ENCODE results near the gene GPR65. TPM values are rescaled to one million over a fixed set of nuclear protein-coding genes. Genes with fewer than 3 reads are reported as not detected.

The GPR65 gene
- polyA plus RNA-seq, 1 of the 3 experiments (the other 2 are of a cell fraction), result under 0.01 TPM

DNA sequence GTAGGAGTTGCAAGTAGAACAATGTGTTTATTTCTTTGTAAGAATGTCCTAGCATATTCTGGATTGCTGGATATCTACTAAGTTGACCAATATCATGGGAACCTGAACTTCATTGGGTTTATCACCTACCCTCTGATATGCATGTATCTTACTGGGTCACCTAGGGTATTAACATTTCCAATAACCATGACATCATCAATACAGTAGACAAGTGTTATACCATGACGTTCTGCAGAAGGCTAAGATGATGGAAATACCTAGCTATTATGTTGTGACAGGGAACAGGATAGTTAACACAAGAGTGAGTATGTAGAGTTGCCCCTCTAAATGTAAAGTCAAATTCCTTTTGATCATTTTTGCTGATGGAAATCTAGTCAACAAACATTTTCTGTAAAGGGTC is 26.0 kb downstream of the GPR65 start:
- H3F3A ChIP-seq (replicated peaks; ENCODE audit: insufficient read depth), result no peaks in the 10 kb centered on the region
- no peak overlapping the region for H3K27ac ChIP-seq (ENCODE audit: low read depth in 2 of 2, low read length in 1 of 2)
- 0% methylated on average over 1 of the region's 1 CpG for WGBS (ENCODE audit: low lambda C conversion rate)
- no peak overlapping the region for H3K9ac ChIP-seq
- no peaks in the 10 kb centered on the region for H3K9me3 ChIP-seq
- no peaks in the 10 kb centered on the region for H3K4me1 ChIP-seq (ENCODE audit: control insufficient read depth in 1 of 2, insufficient read depth in 2 of 2, low read depth in 1 of 2, low read length in 1 of 2)
- ChIA-PET CTCF (no interaction called here), POLR2A (no interaction called here)
- no peak for DNase-seq
- H4K20me1 ChIP-seq (ENCODE audit: insufficient read depth), result no peaks in the 10 kb centered on the region
- H3K9me2 ChIP-seq, result no peaks in the 10 kb centered on the region
- no peak overlapping the region for H3K4me3 ChIP-seq (ENCODE audit: low read depth in 2 of 2, low read length in 1 of 2)
- H3K4me2 ChIP-seq, result no peak overlapping the region
- no peaks in the 10 kb centered on the region for H3K79me2 ChIP-seq (ENCODE audit: insufficient read depth)
- no peaks in the 10 kb centered on the region for H3K27me3 ChIP-seq (ENCODE audit: insufficient read depth)
- no peak overlapping the region for H2AFZ ChIP-seq (ENCODE audit: low read depth)
- H3K36me3 ChIP-seq (replicated peaks in 1 of 2; ENCODE audit: control insufficient read depth in 1 of 2, insufficient read depth in 2 of 2, low read length in 1 of 2), result no peaks in the 10 kb centered on the region
- TF ChIP-seq, protein P1, sequence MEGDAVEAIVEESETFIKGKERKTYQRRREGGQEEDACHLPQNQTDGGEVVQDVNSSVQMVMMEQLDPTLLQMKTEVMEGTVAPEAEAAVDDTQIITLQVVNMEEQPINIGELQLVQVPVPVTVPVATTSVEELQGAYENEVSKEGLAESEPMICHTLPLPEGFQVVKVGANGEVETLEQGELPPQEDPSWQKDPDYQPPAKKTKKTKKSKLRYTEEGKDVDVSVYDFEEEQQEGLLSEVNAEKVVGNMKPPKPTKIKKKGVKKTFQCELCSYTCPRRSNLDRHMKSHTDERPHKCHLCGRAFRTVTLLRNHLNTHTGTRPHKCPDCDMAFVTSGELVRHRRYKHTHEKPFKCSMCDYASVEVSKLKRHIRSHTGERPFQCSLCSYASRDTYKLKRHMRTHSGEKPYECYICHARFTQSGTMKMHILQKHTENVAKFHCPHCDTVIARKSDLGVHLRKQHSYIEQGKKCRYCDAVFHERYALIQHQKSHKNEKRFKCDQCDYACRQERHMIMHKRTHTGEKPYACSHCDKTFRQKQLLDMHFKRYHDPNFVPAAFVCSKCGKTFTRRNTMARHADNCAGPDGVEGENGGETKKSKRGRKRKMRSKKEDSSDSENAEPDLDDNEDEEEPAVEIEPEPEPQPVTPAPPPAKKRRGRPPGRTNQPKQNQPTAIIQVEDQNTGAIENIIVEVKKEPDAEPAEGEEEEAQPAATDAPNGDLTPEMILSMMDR (IDR thresholded peaks at IDR 0.05), result no peak
- TF ChIP-seq SIN3A (IDR thresholded peaks at IDR 0.05; ENCODE audit: borderline replicate concordance, low read depth, low read length) (no peak), FOXM1 (IDR thresholded peaks at IDR 0.05; ENCODE audit: low read depth) (no peak), MEF2A (IDR thresholded peaks at IDR 0.05; ENCODE audit: borderline replicate concordance, low read depth) (no peak), CHD2 (IDR thresholded peaks at IDR 0.05; ENCODE audit: low read length, partially characterized antibody) (no peak), SMC3 (IDR thresholded peaks at IDR 0.05; ENCODE audit: low read depth, low read length) (no peak), ELF1 (IDR thresholded peaks at IDR 0.05) (no peak), RXRA (IDR thresholded peaks at IDR 0.05; ENCODE audit: borderline replicate concordance, low read depth) (no peak)
- TF ChIP-seq, protein P2, sequence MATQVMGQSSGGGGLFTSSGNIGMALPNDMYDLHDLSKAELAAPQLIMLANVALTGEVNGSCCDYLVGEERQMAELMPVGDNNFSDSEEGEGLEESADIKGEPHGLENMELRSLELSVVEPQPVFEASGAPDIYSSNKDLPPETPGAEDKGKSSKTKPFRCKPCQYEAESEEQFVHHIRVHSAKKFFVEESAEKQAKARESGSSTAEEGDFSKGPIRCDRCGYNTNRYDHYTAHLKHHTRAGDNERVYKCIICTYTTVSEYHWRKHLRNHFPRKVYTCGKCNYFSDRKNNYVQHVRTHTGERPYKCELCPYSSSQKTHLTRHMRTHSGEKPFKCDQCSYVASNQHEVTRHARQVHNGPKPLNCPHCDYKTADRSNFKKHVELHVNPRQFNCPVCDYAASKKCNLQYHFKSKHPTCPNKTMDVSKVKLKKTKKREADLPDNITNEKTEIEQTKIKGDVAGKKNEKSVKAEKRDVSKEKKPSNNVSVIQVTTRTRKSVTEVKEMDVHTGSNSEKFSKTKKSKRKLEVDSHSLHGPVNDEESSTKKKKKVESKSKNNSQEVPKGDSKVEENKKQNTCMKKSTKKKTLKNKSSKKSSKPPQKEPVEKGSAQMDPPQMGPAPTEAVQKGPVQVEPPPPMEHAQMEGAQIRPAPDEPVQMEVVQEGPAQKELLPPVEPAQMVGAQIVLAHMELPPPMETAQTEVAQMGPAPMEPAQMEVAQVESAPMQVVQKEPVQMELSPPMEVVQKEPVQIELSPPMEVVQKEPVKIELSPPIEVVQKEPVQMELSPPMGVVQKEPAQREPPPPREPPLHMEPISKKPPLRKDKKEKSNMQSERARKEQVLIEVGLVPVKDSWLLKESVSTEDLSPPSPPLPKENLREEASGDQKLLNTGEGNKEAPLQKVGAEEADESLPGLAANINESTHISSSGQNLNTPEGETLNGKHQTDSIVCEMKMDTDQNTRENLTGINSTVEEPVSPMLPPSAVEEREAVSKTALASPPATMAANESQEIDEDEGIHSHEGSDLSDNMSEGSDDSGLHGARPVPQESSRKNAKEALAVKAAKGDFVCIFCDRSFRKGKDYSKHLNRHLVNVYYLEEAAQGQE (IDR thresholded peaks at IDR 0.05; ENCODE audit: low read depth, low read length), result no peak

DNA sequence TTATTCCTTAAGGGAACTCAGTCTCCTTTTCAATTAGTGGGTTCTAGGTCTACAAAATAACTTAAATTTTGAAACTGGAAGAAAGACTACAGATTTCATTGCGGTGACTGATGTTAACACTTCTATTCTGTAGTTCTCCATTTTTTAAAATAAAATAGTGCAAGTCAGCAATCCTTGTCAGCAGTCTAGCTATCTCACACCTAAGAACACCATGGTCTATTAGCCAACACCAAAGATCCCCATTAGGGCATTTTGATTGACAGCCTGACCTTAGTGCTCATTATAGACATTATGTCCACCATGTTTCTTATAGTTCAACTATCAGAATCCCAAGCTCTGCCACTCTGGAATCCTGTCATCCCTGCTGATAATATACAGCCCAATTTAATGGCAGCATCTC is 27.4 kb downstream of the GPR65 start:
- no peaks in the 10 kb centered on the region for H3K36me3 ChIP-seq (replicated peaks in 1 of 2; ENCODE audit: control insufficient read depth in 1 of 2, insufficient read depth in 2 of 2, low read length in 1 of 2)
- TF ChIP-seq FOXM1 (IDR thresholded peaks at IDR 0.05; ENCODE audit: low read depth), result no peak
- H3K4me3 ChIP-seq (ENCODE audit: low read depth in 2 of 2, low read length in 1 of 2), result no peak overlapping the region
- H2AFZ ChIP-seq (ENCODE audit: low read depth), result no peak overlapping the region
- no peaks in the 10 kb centered on the region for H3K27me3 ChIP-seq (ENCODE audit: insufficient read depth)
- ChIA-PET CTCF (no interaction called here), POLR2A (no interaction called here)
- 27% methylated on average over 1 of the region's 1 CpG for WGBS (ENCODE audit: low lambda C conversion rate)
- H3K79me2 ChIP-seq (ENCODE audit: insufficient read depth), result no peaks in the 10 kb centered on the region
- no peak for DNase-seq
- no peaks in the 10 kb centered on the region for H3K9me2 ChIP-seq
- no peaks in the 10 kb centered on the region for H3K9me3 ChIP-seq
- no peaks in the 10 kb centered on the region for H3F3A ChIP-seq (replicated peaks; ENCODE audit: insufficient read depth)
- no peak overlapping the region for H3K4me2 ChIP-seq
- H3K9ac ChIP-seq, result no peak overlapping the region
- no peaks in the 10 kb centered on the region for H4K20me1 ChIP-seq (ENCODE audit: insufficient read depth)
- H3K4me1 ChIP-seq (ENCODE audit: control insufficient read depth in 1 of 2, insufficient read depth in 2 of 2, low read depth in 1 of 2, low read length in 1 of 2), result no peaks in the 10 kb centered on the region
- no peak overlapping the region for H3K27ac ChIP-seq (ENCODE audit: low read depth in 2 of 2, low read length in 1 of 2)
